Breast epithelium (tissue), 4 donors: Measurements from ENCODE around the gene INSR. TPM values are rescaled to one million over a fixed set of nuclear protein-coding genes. Genes with fewer than 3 reads are reported as not detected.

Experiments used
- DNase-seq, 2 donors: peaks; one replicate each; pipeline ENCODE4 v3.0.0-alpha.2; 2019; ENCODE audit warnings: low spot score in 2 of 2
- H3K27ac ChIP-seq, 2 donors: fragments of 200-600 bp; sonication (generic) in 1 of 2; one replicate each; pipeline ENCODE4 v1.5.1; 2016 to 2019; ENCODE audit warnings: mild to moderate bottlenecking in 1 of 2
- H3K27me3 ChIP-seq, 2 donors: fragments of 200-600 bp; sonication (generic) in 1 of 2; one replicate each; pipeline versions ENCODE4 v1.5.1 to v1.6.0; 2017 to 2019; ENCODE audit warnings: control low read depth in 1 of 2, mild to moderate bottlenecking in 1 of 2
- H3K36me3 ChIP-seq: fragments of 200-600 bp; one replicate; pipeline ENCODE4 v1.5.1; 2019
- H3K4me1 ChIP-seq, 2 donors: fragments of 200-600 bp; sonication (generic); one replicate each; pipeline ENCODE4 v1.5.1; 2016 to 2019; ENCODE audit warnings: control low read depth in 1 of 2
- H3K4me3 ChIP-seq, 3 donors: fragments of 200-600 bp; sonication (generic); 1 replicate in 2 of 3; 2 replicates in 1 of 3; pipeline ENCODE4 v1.5.1; 2016 to 2019; ENCODE audit warnings: mild to moderate bottlenecking in 3 of 3, moderate library complexity in 2 of 3
- H3K9me3 ChIP-seq, 2 donors: fragments of 200-600 bp; sonication (generic) in 1 of 2; one replicate each; pipeline ENCODE4 v1.5.1; 2016 to 2019; ENCODE audit warnings: control low read depth in 1 of 2
- POLR2A ChIP-seq: fragments of 450-650 bp; IDR thresholded peaks from one replicate; pipeline ENCODE4 v1.6.1; 2016; ENCODE audit warnings: antibody characterized with exemption, mild to moderate bottlenecking, moderate library complexity
- POLR2AphosphoS5 ChIP-seq, 3 donors: sonication (generic); formaldehyde crosslinking; IDR thresholded peaks; one replicate each; pipeline ENCODE4 v1.6.1; 2017; ENCODE audit warnings: antibody characterized with exemption in 3 of 3
- intact Hi-C: fragments of 100-400 bp; cut with DNase I; formaldehyde crosslinking; loops from one replicate; pipeline ENCODE4 v1.15.1; 2023; ENCODE audit warnings: low total_unique reads
- total RNA-seq, 3 donors: library from RNA; depleted of rRNA; stranded (reverse); fragments of >200 nt; gene quantifications; one replicate each; pipeline ENCODE4 v1.1.0, GENCODE V29; 2016
- TF ChIP-seq, protein P1 (sequence below), 3 donors: fragments of 450-650 bp; IDR thresholded peaks; one replicate each; pipeline ENCODE4 v1.5.1; 2016 to 2017; ENCODE audit warnings: antibody characterized with exemption in 3 of 3, mild to moderate bottlenecking in 3 of 3, moderate library complexity in 3 of 3

Gene INSR
- total RNA-seq, 3 donors from 2014 or later, result 66.3 to 108 (median 104) TPM

DNA sequence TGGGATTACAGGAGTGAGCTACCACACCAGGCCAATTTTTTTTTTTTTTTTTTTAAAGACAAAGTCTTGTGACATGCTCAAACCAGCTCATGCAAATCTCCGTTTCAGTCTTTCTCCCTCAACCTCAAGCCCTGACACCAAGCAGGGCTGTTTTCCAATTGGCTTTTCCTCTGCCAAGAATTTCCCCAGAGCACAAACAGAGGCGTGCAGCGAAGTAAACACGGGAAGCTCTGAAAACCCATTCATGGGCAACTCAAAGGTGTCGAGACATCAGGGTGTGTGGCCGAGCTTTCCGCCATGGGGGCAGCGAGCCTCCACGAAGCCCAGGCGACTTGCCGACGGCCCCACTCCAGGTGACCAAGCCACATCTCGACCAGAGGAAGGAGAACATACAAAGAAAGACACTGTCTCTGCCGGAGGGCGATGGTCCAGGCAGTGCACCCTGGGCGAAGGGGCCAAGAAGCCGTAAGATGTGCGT lies 70.0 kb downstream of the INSR start:
- intact Hi-C loops, result no loop called here
- H3K4me3 ChIP-seq, result peak overlapping the region in 2 of 3 donors; percentile 24 to 47
- DNase-seq, result peak in 1 of 2 donors; percentile 71

DNA sequence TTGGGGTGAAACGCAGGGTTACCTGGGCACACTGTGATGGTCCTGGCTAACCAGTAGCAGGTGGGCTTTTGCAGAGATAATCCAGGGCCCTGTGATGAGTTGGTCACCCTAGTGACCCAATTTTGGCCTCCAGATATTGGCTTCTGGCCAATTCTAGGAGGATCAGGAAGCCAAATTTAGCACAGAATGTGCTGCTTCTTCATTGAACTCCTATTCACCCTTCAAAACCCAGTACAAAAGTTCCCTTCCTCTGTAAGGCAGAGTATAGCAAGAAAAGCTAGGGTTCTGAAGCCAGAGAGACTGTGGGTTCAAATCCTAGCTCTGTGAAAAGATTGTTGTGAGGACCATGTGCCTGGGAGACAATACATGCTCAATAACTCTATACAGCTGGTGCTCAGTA lies 70.8 kb downstream of the INSR start:
- no peak overlapping the region for H3K4me3 ChIP-seq
- no peaks in the 10 kb centered on the region for H3K9me3 ChIP-seq
- TF ChIP-seq POLR2A (no peak), POLR2AphosphoS5 (IDR thresholded peaks at IDR 0.05) (no peak)
- TF ChIP-seq, protein P1, sequence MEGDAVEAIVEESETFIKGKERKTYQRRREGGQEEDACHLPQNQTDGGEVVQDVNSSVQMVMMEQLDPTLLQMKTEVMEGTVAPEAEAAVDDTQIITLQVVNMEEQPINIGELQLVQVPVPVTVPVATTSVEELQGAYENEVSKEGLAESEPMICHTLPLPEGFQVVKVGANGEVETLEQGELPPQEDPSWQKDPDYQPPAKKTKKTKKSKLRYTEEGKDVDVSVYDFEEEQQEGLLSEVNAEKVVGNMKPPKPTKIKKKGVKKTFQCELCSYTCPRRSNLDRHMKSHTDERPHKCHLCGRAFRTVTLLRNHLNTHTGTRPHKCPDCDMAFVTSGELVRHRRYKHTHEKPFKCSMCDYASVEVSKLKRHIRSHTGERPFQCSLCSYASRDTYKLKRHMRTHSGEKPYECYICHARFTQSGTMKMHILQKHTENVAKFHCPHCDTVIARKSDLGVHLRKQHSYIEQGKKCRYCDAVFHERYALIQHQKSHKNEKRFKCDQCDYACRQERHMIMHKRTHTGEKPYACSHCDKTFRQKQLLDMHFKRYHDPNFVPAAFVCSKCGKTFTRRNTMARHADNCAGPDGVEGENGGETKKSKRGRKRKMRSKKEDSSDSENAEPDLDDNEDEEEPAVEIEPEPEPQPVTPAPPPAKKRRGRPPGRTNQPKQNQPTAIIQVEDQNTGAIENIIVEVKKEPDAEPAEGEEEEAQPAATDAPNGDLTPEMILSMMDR (IDR thresholded peaks at IDR 0.05), result no peak
- H3K4me1 ChIP-seq, result peaks cover 0 to 8% of the 10 kb centered on the region in 2 donors
- no peak for DNase-seq
- intact Hi-C loops, result no loop called here
- no peaks in the 10 kb centered on the region for H3K36me3 ChIP-seq
- H3K27ac ChIP-seq, result peak overlapping the region; percentile 20 to 80
- H3K27me3 ChIP-seq, result no peaks in the 10 kb centered on the region

More for the DNA sequence above, 70.0 kb downstream of the INSR start:
- H3K9me3 ChIP-seq, result no peaks in the 10 kb centered on the region
- no peaks in the 10 kb centered on the region for H3K36me3 ChIP-seq
- peak; percentile 37 to 61 (median 38) for TF ChIP-seq POLR2AphosphoS5 (IDR thresholded peaks at IDR 0.05)
- TF ChIP-seq, protein P1 (IDR thresholded peaks at IDR 0.05), result no peak
- peaks cover 0 to 8% of the 10 kb centered on the region in 2 donors for H3K4me1 ChIP-seq
- H3K27ac ChIP-seq, result peak overlapping the region; percentile 56 to 80
- H3K27me3 ChIP-seq, result no peaks in the 10 kb centered on the region

DNA sequence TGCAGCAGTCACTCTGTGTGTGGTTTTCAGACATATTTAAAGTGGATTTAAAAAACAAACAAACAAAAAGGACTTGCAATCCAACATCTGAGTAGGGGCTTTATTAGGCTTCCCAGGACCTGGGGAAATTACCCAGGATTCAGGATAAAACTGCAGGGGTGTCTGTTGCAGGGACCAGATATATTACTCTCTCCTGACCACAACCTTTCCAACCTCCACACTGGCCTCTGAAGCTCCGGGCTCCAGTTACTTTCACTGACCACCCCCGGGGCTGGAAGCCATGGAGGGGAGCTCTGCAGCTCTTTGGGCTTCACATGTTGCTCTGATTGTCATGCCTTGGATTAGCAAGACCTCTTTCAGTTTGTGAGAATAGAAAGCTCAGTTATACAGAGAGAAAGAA lies 75.2 kb downstream of the INSR start:
- intact Hi-C loops, result no loop called here
- H3K4me3 ChIP-seq, result no peak overlapping the region
- TF ChIP-seq POLR2A (no peak), POLR2AphosphoS5 (IDR thresholded peaks at IDR 0.05) (no peak)
- TF ChIP-seq, protein P1 (IDR thresholded peaks at IDR 0.05), result no peak

DNA sequence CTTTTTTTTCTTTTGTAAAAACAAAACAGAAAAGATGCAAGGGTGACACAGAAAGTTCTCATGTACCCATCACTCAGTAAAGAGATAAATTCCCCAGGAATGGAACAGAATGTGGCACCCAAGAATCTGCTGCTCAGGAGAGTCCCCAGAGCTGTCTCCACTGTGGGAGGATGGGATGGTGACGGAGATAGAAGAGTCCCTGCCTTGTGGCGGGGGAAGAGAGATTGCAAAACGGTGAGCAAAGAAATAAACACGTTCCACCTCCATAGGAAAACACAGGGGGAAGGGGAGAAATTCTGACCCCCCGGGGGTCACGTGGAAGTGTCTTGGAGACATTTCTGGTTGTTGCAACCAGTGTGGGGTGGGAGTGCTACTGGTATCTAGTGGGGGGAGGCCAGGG lies 76.4 kb downstream of the INSR start:
- intact Hi-C loops, result no loop called here
- Histone ChIP-seq H3K9me3 (no peaks in the 10 kb centered on the region), H3K27ac (no peak overlapping the region), H3K36me3 (no peaks in the 10 kb centered on the region), H3K4me3 (no peak overlapping the region), H3K4me1 (no peaks in the 10 kb centered on the region), H3K27me3 (no peaks in the 10 kb centered on the region)
- no peak for DNase-seq
- TF ChIP-seq, protein P1 (IDR thresholded peaks at IDR 0.05), result no peak
- TF ChIP-seq POLR2A, result no peak
- TF ChIP-seq POLR2AphosphoS5 (IDR thresholded peaks at IDR 0.05), result no peak

More for the DNA sequence above, 75.2 kb downstream of the INSR start:
- no peaks in the 10 kb centered on the region for H3K27me3 ChIP-seq
- H3K36me3 ChIP-seq, result no peaks in the 10 kb centered on the region
- no peak for DNase-seq
- no peaks in the 10 kb centered on the region for H3K4me1 ChIP-seq
- H3K9me3 ChIP-seq, result no peaks in the 10 kb centered on the region
- H3K27ac ChIP-seq, result no peak overlapping the region

DNA sequence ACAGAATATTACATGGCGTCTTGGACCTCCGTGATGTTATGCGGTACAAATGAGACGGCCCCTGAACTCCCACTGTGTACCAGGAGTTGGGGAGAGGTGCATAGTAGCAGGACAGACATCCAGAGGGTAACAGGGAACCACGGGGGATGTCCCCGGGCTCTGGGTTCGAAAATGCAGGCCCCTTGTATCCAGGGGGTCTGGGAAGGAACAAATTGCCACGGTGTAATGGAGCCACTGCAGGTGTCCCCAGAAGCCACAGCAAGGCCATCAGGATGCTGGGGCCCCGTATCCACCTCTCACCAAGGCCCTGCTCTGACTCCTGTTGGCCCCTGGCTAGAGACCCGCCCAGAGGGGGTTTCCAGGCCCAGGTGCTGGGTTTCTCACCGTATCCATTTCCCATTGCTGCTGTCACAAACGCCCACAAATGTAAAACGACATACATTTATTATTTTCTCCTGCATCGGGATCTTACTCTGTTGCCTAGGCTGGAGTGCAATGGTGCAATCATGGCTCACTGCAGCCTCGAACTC lies 77.8 kb downstream of the INSR start:
- no peak for DNase-seq
- TF ChIP-seq, protein P1 (IDR thresholded peaks at IDR 0.05), result no peak
- TF ChIP-seq POLR2A (no peak), POLR2AphosphoS5 (IDR thresholded peaks at IDR 0.05) (no peak)
- no peaks in the 10 kb centered on the region for H3K36me3 ChIP-seq
- no peak overlapping the region for H3K4me3 ChIP-seq
- H3K4me1 ChIP-seq, result no peaks in the 10 kb centered on the region
- intact Hi-C loops, result no loop called here
- no peak overlapping the region for H3K27ac ChIP-seq
- no peaks in the 10 kb centered on the region for H3K9me3 ChIP-seq
- H3K27me3 ChIP-seq, result no peaks in the 10 kb centered on the region
